ENCODE results near the gene CEP72. TPM values are rescaled to one million over a fixed set of nuclear protein-coding genes. Genes with fewer than 3 reads are reported as not detected.
A peak's percentile ranks its signal among the peaks of the same experiment; 100 is the strongest.

CEP72 gene
- total RNA-seq, 1 experiment from 2014 or later, result 16.4 TPM

DNA sequence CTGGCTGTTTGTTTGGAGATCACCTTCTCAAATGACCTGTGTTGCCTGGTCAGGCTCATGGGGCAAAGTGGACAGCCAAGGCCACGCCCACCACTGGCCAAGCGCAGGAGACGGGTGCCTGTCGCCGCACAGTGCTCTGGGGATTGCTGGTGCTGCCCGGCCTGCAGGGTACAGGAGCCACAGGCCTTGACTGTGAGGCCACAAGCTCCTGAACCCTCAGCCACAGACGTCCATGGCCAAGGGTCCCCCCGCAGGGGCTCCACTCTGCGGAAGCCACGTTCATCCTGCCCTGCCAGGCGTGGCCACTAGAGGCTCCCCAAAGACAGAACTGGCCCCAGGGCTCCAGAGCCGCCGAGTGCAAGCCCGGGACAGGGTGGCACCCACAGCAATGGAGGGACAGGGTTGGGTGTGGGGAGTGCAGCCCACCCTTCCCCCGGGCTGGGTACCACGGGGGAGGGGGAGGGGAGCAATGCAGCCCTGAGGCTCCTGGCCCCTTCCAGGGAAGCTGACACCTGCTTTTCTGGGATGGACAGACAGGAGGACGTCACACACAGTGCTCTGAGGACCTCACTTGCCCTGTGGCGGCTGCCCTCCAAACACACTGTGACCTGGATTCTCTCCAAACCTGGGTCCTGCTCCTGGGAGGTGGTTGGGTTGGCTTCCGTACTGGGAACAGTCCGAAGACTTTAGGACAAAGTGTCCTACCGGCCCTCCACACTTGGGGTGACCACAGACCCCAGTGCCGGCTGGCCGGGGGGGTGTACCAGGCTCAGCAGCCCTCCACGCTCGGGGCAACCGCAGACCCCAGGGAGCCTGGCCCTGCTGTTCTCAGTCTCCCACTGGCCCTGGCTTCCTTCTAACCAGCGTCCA is 59.6 kb downstream of the CEP72 start:
- peak; percentile 95 for TF ChIP-seq CTCF (IDR thresholded peaks at IDR 0.05; ENCODE audit: unreplicated experiment)
- DNase-seq (ENCODE audit: unreplicated experiment), result peak; percentile 67
- Mint-ChIP-seq H3K36me3 (ENCODE audit: insufficient read depth, unreplicated experiment) (peaks cover 4% of the 10 kb centered on the region), H3K9me3 (ENCODE audit: unreplicated experiment) (no peaks in the 10 kb centered on the region), H3K4me1 (ENCODE audit: insufficient read depth, unreplicated experiment) (peaks cover 13% of the 10 kb centered on the region), H3K4me3 (ENCODE audit: unreplicated experiment) (no peak overlapping the region), H3K27ac (ENCODE audit: low read depth, unreplicated experiment) (no peak overlapping the region), H3K27me3 (ENCODE audit: insufficient read depth, unreplicated experiment) (no peaks in the 10 kb centered on the region)
- BruUV-seq (replicated peaks), result no TSS peak
- ChIA-PET POLR2A (no interaction called here), CTCF (interaction anchor here (0.5 to 6.5 kb wide), 18 partner anchors 10 to 1050 kb away, joined by 3 to 63 read pairs (median 3); no protein-coding TSS in a partner anchor)
- intact Hi-C loops (cut with micrococcal nuclease), result loop anchor here (2.0 to 10.0 kb wide), 3 partner anchors 183 to 496 kb away; partner anchors contain the start of gene ZDHHC11

GRCh38 chr5:672329-673160 is 60.4 kb downstream of the CEP72 start:
- DNase-seq (ENCODE audit: unreplicated experiment), result peak; percentile 80
- no peaks in the 10 kb centered on the region for H3K27me3 Mint-ChIP-seq (ENCODE audit: insufficient read depth, unreplicated experiment)
- H3K4me1 Mint-ChIP-seq (ENCODE audit: insufficient read depth, unreplicated experiment), result peaks cover 13% of the 10 kb centered on the region
- H3K4me3 Mint-ChIP-seq (ENCODE audit: unreplicated experiment), result no peak overlapping the region
- peak overlapping the region; percentile 57 for H3K27ac Mint-ChIP-seq (ENCODE audit: low read depth, unreplicated experiment)
- POLR2A ChIA-PET, result interaction anchor here (0.6 to 0.9 kb wide), 3 partner anchors 156 to 228 kb away, joined by 3 to 4 read pairs (median 3); no protein-coding TSS in a partner anchor
- H3K9me3 Mint-ChIP-seq (ENCODE audit: unreplicated experiment), result no peaks in the 10 kb centered on the region
- TF ChIP-seq CTCF (IDR thresholded peaks at IDR 0.05; ENCODE audit: unreplicated experiment), result no peak
- CTCF ChIA-PET, result interaction anchor here (0.5 to 6.5 kb wide), 10 partner anchors 20 to 1620 kb away, joined by 3 to 63 read pairs (median 3); no protein-coding TSS in a partner anchor
- no peaks in the 10 kb centered on the region for H3K36me3 Mint-ChIP-seq (ENCODE audit: insufficient read depth, unreplicated experiment)
- BruUV-seq (replicated peaks), result no TSS peak
- intact Hi-C loops (cut with micrococcal nuclease), result loop anchor here (5.0 to 10.0 kb wide), 2 partner anchors 182 to 495 kb away; partner anchors contain the start of gene ZDHHC11

GRCh38 chr5:673161-673830 is 61.2 kb downstream of the CEP72 start:
- intact Hi-C loops (cut with micrococcal nuclease), result loop anchor here (5.0 to 10.0 kb wide), 2 partner anchors 182 to 494 kb away; partner anchors contain the start of gene ZDHHC11

More at GRCh38 chr5:673161-673830, 61.2 kb downstream of the CEP72 start:
- Mint-ChIP-seq H3K36me3 (ENCODE audit: insufficient read depth, unreplicated experiment) (no peaks in the 10 kb centered on the region), H3K9me3 (ENCODE audit: unreplicated experiment) (no peaks in the 10 kb centered on the region), H3K27ac (ENCODE audit: low read depth, unreplicated experiment) (peak overlapping the region; percentile 57), H3K4me3 (ENCODE audit: unreplicated experiment) (no peak overlapping the region), H3K27me3 (ENCODE audit: insufficient read depth, unreplicated experiment) (no peaks in the 10 kb centered on the region), H3K4me1 (ENCODE audit: insufficient read depth, unreplicated experiment) (peaks cover 13% of the 10 kb centered on the region)
- ChIA-PET POLR2A (interaction anchor here (0.6 to 0.9 kb wide), 3 partner anchors 157 to 227 kb away, joined by 3 to 4 read pairs (median 3); no protein-coding TSS in a partner anchor), CTCF (interaction anchor here (0.6 to 6.5 kb wide), 3 partner anchors 230 to 791 kb away, joined by 3 to 63 read pairs (median 3); no protein-coding TSS in a partner anchor)
- no TSS peak for BruUV-seq (replicated peaks)
- DNase-seq (ENCODE audit: unreplicated experiment), result no peak
- no peak for TF ChIP-seq CTCF (IDR thresholded peaks at IDR 0.05; ENCODE audit: unreplicated experiment)
